ENCODE results near the gene CTSH. TPM values are rescaled to one million over a fixed set of nuclear protein-coding genes. Genes with fewer than 3 reads are reported as not detected.

Gene CTSH
- total RNA-seq, 1 experiment from 2014 or later, result 146 TPM

DNA sequence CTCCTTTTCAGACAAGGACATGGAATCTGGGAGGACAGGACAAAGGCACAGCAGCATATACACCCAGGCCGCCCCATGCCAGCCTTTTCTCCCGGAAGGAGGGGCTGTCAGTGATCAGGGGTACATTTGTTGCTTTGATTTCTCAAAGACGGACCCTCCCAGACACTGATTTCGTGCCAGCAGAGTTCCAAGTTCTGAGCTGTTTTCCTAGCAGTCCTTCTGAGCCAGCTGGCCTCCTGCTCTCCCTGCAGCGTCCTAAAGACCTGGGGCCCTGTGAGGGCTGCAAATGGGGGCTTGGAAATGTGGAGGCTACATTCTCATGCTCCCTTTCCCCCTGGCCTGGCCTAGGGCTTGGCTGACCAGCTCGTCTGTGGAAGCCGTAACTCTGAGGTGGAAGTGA, 22.3 kb downstream of the CTSH start:
- Histone ChIP-seq H3K27me3 (ENCODE audit: low read length) (no peaks in the 10 kb centered on the region), H3K9me2 (replicated peaks; ENCODE audit: low read length) (no peaks in the 10 kb centered on the region), H2AFZ (ENCODE audit: low read length) (no peak overlapping the region), H3F3A (ENCODE audit: low read length, unreplicated experiment) (no peaks in the 10 kb centered on the region), H4K20me1 (ENCODE audit: low read length) (no peaks in the 10 kb centered on the region), H3K4me3 (ENCODE audit: low read length) (no peak overlapping the region), H3K9ac (ENCODE audit: low read length) (no peak overlapping the region), H3K9me3 (ENCODE audit: low read length) (no peaks in the 10 kb centered on the region), H3K27ac (ENCODE audit: low read length) (no peak overlapping the region), H3K4me2 (ENCODE audit: low read length) (no peak overlapping the region), H3K36me3 (ENCODE audit: low read depth, low read length) (no peaks in the 10 kb centered on the region; the same call in 1 of the 2 replicates), H3K4me1 (ENCODE audit: insufficient read depth, low read length) (no peaks in the 10 kb centered on the region), H3K79me2 (ENCODE audit: low read length) (no peaks in the 10 kb centered on the region)
- intact Hi-C loops (cut with micrococcal nuclease), result no loop called here
- no TSS peak for BruUV-seq (replicated peaks)
- TF ChIP-seq EZH2phosphoT487 (IDR thresholded peaks at IDR 0.05; ENCODE audit: borderline replicate concordance, low read length), result no peak
- TF ChIP-seq, protein P1, sequence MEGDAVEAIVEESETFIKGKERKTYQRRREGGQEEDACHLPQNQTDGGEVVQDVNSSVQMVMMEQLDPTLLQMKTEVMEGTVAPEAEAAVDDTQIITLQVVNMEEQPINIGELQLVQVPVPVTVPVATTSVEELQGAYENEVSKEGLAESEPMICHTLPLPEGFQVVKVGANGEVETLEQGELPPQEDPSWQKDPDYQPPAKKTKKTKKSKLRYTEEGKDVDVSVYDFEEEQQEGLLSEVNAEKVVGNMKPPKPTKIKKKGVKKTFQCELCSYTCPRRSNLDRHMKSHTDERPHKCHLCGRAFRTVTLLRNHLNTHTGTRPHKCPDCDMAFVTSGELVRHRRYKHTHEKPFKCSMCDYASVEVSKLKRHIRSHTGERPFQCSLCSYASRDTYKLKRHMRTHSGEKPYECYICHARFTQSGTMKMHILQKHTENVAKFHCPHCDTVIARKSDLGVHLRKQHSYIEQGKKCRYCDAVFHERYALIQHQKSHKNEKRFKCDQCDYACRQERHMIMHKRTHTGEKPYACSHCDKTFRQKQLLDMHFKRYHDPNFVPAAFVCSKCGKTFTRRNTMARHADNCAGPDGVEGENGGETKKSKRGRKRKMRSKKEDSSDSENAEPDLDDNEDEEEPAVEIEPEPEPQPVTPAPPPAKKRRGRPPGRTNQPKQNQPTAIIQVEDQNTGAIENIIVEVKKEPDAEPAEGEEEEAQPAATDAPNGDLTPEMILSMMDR (conservative IDR thresholded peaks at IDR 0.05; ENCODE audit: low read depth, low read length), result no peak
- no peak for TF ChIP-seq EZH2 (IDR thresholded peaks at IDR 0.05; ENCODE audit: low read length, unreplicated experiment)
- DNase-seq (no peak), ATAC-seq (no peak)
- CTCF ChIA-PET, result interaction anchor here (0.7 kb wide), 1 partner anchor 57 kb away, joined by 3 read pairs; no protein-coding TSS in a partner anchor
- POLR2A ChIA-PET (ENCODE audit: unreplicated experiment), result no interaction called here

- Histone ChIP-seq H3K27ac (ENCODE audit: low read length) (no peak overlapping the region), H4K20me1 (ENCODE audit: low read length) (no peaks in the 10 kb centered on the region), H3K79me2 (ENCODE audit: low read length) (no peaks in the 10 kb centered on the region), H3K27me3 (ENCODE audit: low read length) (no peaks in the 10 kb centered on the region), H3K9me2 (replicated peaks; ENCODE audit: low read length) (no peaks in the 10 kb centered on the region), H3K36me3 (ENCODE audit: low read depth, low read length) (no peaks in the 10 kb centered on the region; the same call in 1 of the 2 replicates), H3F3A (ENCODE audit: low read length, unreplicated experiment) (no peaks in the 10 kb centered on the region), H2AFZ (ENCODE audit: low read length) (no peak overlapping the region), H3K4me1 (ENCODE audit: insufficient read depth, low read length) (no peaks in the 10 kb centered on the region), H3K4me2 (ENCODE audit: low read length) (no peak overlapping the region), H3K4me3 (ENCODE audit: low read length) (no peak overlapping the region), H3K9me3 (ENCODE audit: low read length) (no peaks in the 10 kb centered on the region), H3K9ac (ENCODE audit: low read length) (no peak overlapping the region)
- ATAC-seq (no peak), DNase-seq (no peak)
- POLR2A ChIA-PET (ENCODE audit: unreplicated experiment), result no interaction called here
- intact Hi-C loops (cut with micrococcal nuclease), result no loop called here
- CTCF ChIA-PET, result interaction anchor here (0.7 kb wide), 1 partner anchor 58 kb away, joined by 3 read pairs; no protein-coding TSS in a partner anchor
- TF ChIP-seq EZH2phosphoT487 (IDR thresholded peaks at IDR 0.05; ENCODE audit: borderline replicate concordance, low read length) (no peak), EZH2 (IDR thresholded peaks at IDR 0.05; ENCODE audit: low read length, unreplicated experiment) (no peak)
- TF ChIP-seq, protein P1 (conservative IDR thresholded peaks at IDR 0.05; ENCODE audit: low read depth, low read length), result no peak
- no TSS peak for BruUV-seq (replicated peaks)
These were observed 22.9 kb downstream of the CTSH start for GRCh38 chr15:78921940-78922339.

DNA sequence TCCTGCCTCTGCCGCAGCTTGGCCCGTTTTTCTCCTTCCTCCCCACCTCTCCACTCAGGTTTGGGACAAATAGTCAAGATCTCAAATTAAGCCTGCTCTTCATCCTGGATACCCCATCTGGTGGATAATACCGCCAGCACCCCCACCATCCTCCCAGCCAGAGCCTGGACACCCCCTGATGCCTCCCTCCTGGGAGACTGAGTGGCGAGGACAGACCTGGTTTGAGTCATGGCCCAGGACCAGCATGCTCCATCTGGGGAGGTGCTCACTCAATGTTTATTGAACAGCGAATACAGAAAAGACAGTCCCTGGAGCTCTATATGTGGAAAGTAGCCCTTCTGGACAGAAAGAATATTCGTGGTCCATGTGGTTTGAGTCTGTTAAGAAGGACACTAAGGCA, 23.3 kb downstream of the CTSH start:
- BruUV-seq (replicated peaks), result no TSS peak
- no peaks in the 10 kb centered on the region; the same call in 1 of the 2 replicates for H3K36me3 ChIP-seq (ENCODE audit: low read depth, low read length)

More for the DNA sequence above, 23.3 kb downstream of the CTSH start:
- no peaks in the 10 kb centered on the region for H3K79me2 ChIP-seq (ENCODE audit: low read length)
- no peaks in the 10 kb centered on the region for H3F3A ChIP-seq (ENCODE audit: low read length, unreplicated experiment)
- DNase-seq, result no peak
- H3K27me3 ChIP-seq (ENCODE audit: low read length), result no peaks in the 10 kb centered on the region
- TF ChIP-seq, protein P1 (conservative IDR thresholded peaks at IDR 0.05; ENCODE audit: low read depth, low read length), result no peak
- TF ChIP-seq EZH2phosphoT487 (IDR thresholded peaks at IDR 0.05; ENCODE audit: borderline replicate concordance, low read length) (no peak), EZH2 (IDR thresholded peaks at IDR 0.05; ENCODE audit: low read length, unreplicated experiment) (no peak)
- no peaks in the 10 kb centered on the region for H3K9me2 ChIP-seq (replicated peaks; ENCODE audit: low read length)
- H4K20me1 ChIP-seq (ENCODE audit: low read length), result no peaks in the 10 kb centered on the region
- no peaks in the 10 kb centered on the region for H3K9me3 ChIP-seq (ENCODE audit: low read length)
- POLR2A ChIA-PET (ENCODE audit: unreplicated experiment), result no interaction called here
- H3K27ac ChIP-seq (ENCODE audit: low read length), result no peak overlapping the region
- no peak overlapping the region for H2AFZ ChIP-seq (ENCODE audit: low read length)
- no peak overlapping the region for H3K9ac ChIP-seq (ENCODE audit: low read length)
- H3K4me2 ChIP-seq (ENCODE audit: low read length), result no peak overlapping the region
- ATAC-seq, result no peak
- H3K4me1 ChIP-seq (ENCODE audit: insufficient read depth, low read length), result no peaks in the 10 kb centered on the region
- no peak overlapping the region for H3K4me3 ChIP-seq (ENCODE audit: low read length)
- intact Hi-C loops (cut with micrococcal nuclease), result no loop called here
- CTCF ChIA-PET, result interaction anchor here (0.9 kb wide), 1 partner anchor 58 kb away, joined by 3 read pairs; no protein-coding TSS in a partner anchor
